Esophagus muscularis mucosa (tissue), 4 donors: ENCODE data around the gene UPB1.

ENCODE experiments used
- CTCF ChIP-seq, 3 experiments: fragments of 200-600 bp in 2 of 3; fragments of 450-650 bp in 1 of 3; sonication (generic) in 2 of 3; IDR thresholded peaks; one replicate each; pipeline ENCODE4 v1.5.1; 2017 to 2019; ENCODE audit warnings: antibody characterized with exemption in 3 of 3, mild to moderate bottlenecking in 2 of 3, moderate library complexity in 1 of 3
- EP300 ChIP-seq: sonication (generic); formaldehyde crosslinking; IDR thresholded peaks from one replicate; pipeline ENCODE4 v1.6.1; 2017; ENCODE audit warnings: antibody characterized with exemption
- POLR2A ChIP-seq: fragments of 450-650 bp; IDR thresholded peaks from one replicate; pipeline ENCODE4 v1.6.1; 2017; ENCODE audit warnings: antibody characterized with exemption, moderate library complexity, mild to moderate bottlenecking, low read depth
- POLR2AphosphoS5 ChIP-seq, 2 donors: sonication (generic); formaldehyde crosslinking; IDR thresholded peaks; one replicate each; pipeline ENCODE4 v1.6.1; 2017; ENCODE audit warnings: antibody characterized with exemption in 2 of 2

- no peak for TF ChIP-seq POLR2AphosphoS5 (IDR thresholded peaks at IDR 0.05)
- TF ChIP-seq CTCF (IDR thresholded peaks at IDR 0.05): no peak
- no peak for TF ChIP-seq POLR2A
- no peak for TF ChIP-seq EP300
Measured at GRCh38 chr22:24460418-24461089, 34.6 kb upstream of the UPB1 start.
